Measurements from ENCODE around the gene ZNF423.

- TF ChIP-seq EZH2 (IDR thresholded peaks at IDR 0.05; ENCODE audit: borderline replicate concordance, insufficient read depth, low read length, poor library complexity, severe bottlenecking) (no peak), CTCF (IDR thresholded peaks at IDR 0.05; ENCODE audit: poor library complexity, severe bottlenecking) (no peak), EP300 (conservative IDR thresholded peaks at IDR 0.05; ENCODE audit: poor library complexity, severe bottlenecking) (no peak), POLR2AphosphoS5 (IDR thresholded peaks at IDR 0.05) (no peak), REST (IDR thresholded peaks at IDR 0.05; ENCODE audit: borderline replicate concordance) (no peak), RAD21 (conservative IDR thresholded peaks at IDR 0.05) (no peak), MXI1 (conservative IDR thresholded peaks at IDR 0.05; ENCODE audit: poor library complexity, severe bottlenecking) (no peak)
These were observed 5.1 kb downstream of the ZNF423 start for GRCh38 chr16:49850558-49851467.
